Ectodermal cell (in vitro differentiated cells): ENCODE results near the gene OR51B4.
"Not testable (repeated sequence)": the region's sequence is repeated elsewhere in the genome, so short reads cannot be mapped to it uniquely, and the experiment has no call there.

ENCODE experiments used
- H3K27ac ChIP-seq: 2 replicates; pipeline ENCODE4 v1.7.0; 2013; ENCODE audit warnings: mild to moderate bottlenecking, low read depth, low read length; ENCODE audit not compliant: insufficient read depth, poor library complexity, severe bottlenecking
- H3K27me3 ChIP-seq: 2 replicates; pipeline ENCODE4 v1.7.0; 2013; ENCODE audit warnings: mild to moderate bottlenecking, low read length; ENCODE audit not compliant: insufficient read depth, control insufficient read depth, poor library complexity, severe bottlenecking
- H3K36me3 ChIP-seq: one replicate; pipeline ENCODE4 v1.7.0; 2013; ENCODE audit warnings: low read length; ENCODE audit not compliant: control insufficient read depth, insufficient read depth
- H3K4me1 ChIP-seq: one replicate; pipeline ENCODE4 v1.7.0; 2013; ENCODE audit warnings: low read length; ENCODE audit not compliant: control insufficient read depth, insufficient read depth
- H3K4me3 ChIP-seq: 2 replicates; pipeline ENCODE4 v1.7.0; 2013; ENCODE audit warnings: low read depth, low read length, control low read depth; ENCODE audit not compliant: insufficient read depth
- H3K9me3 ChIP-seq: 2 replicates; pipeline ENCODE4 v1.7.0; 2013; ENCODE audit warnings: mild to moderate bottlenecking, low read length, moderate library complexity; ENCODE audit not compliant: control insufficient read depth
- whole genome bisulfite sequencing, 2 experiments: methylation state at CpG; one replicate each; pipeline ENCODE4 v1.1.7; 2013; ENCODE audit warnings: missing lambda C conversion rate in 2 of 2; 5-methylcytosine and 5-hydroxymethylcytosine counted together

The OR51B4 gene

GRCh38 chr11:5294342-5294995, 7.3 kb downstream of the OR51B4 start:
- not testable (repeated sequence) for H3K4me3 ChIP-seq, H3K4me1 ChIP-seq, H3K36me3 ChIP-seq, H3K27me3 ChIP-seq, H3K27ac ChIP-seq, H3K9me3 ChIP-seq
- WGBS, 2 experiments: 95 to 96% methylated on average over 41 of the region's 41 CpGs

- no peaks in the 10 kb centered on the region for H3K36me3 ChIP-seq
- no peaks in the 10 kb centered on the region for H3K9me3 ChIP-seq
- H3K27ac ChIP-seq: no peak overlapping the region
- WGBS, 2 experiments: 93 to 96% methylated on average over 8 of the region's 8 CpGs
- no peaks in the 10 kb centered on the region for H3K4me1 ChIP-seq
- no peaks in the 10 kb centered on the region for H3K27me3 ChIP-seq
- H3K4me3 ChIP-seq: no peak overlapping the region
Measured at GRCh38 chr11:5293028-5293427, 8.7 kb downstream of the OR51B4 start.

- WGBS, 2 experiments: 100% methylated on average over 1 of the region's 1 CpG; no CpG with 5 or more reads in 1 of the 2 experiments
- H3K4me1 ChIP-seq: no peaks in the 10 kb centered on the region
Measured at GRCh38 chr11:5291207-5291838, 10.4 kb downstream of the OR51B4 start.

GRCh38 chr11:5290106-5290505, 11.6 kb downstream of the OR51B4 start:
- Histone ChIP-seq H3K27ac (no peak overlapping the region), H3K4me1 (no peaks in the 10 kb centered on the region), H3K36me3 (no peaks in the 10 kb centered on the region), H3K27me3 (no peaks in the 10 kb centered on the region), H3K4me3 (no peak overlapping the region), H3K9me3 (no peaks in the 10 kb centered on the region)
- WGBS, 2 experiments: 100% methylated on average over 1 of the region's 1 CpG; no CpG with 5 or more reads in 1 of the 2 experiments

More at GRCh38 chr11:5291207-5291838, 10.4 kb downstream of the OR51B4 start:
- Histone ChIP-seq H3K36me3 (no peaks in the 10 kb centered on the region), H3K27ac (no peak overlapping the region), H3K4me3 (no peak overlapping the region), H3K9me3 (no peaks in the 10 kb centered on the region), H3K27me3 (no peaks in the 10 kb centered on the region)

- no peaks in the 10 kb centered on the region for H3K36me3 ChIP-seq
- H3K27ac ChIP-seq: no peak overlapping the region
Measured at GRCh38 chr11:5289696-5290095, 12.1 kb downstream of the OR51B4 start.

GRCh38 chr11:5288906-5289550, 12.7 kb downstream of the OR51B4 start:
- Histone ChIP-seq H3K27me3 (no peaks in the 10 kb centered on the region), H3K36me3 (no peaks in the 10 kb centered on the region), H3K4me1 (no peaks in the 10 kb centered on the region), H3K27ac (no peak overlapping the region), H3K9me3 (no peaks in the 10 kb centered on the region), H3K4me3 (no peak overlapping the region)
- 94 to 95% methylated on average over 6 of the region's 6 CpGs for WGBS, 2 experiments

More at GRCh38 chr11:5289696-5290095, 12.1 kb downstream of the OR51B4 start:
- Histone ChIP-seq H3K9me3 (no peaks in the 10 kb centered on the region), H3K27me3 (no peaks in the 10 kb centered on the region), H3K4me1 (no peaks in the 10 kb centered on the region), H3K4me3 (no peak overlapping the region)

- 86 to 88% methylated on average over 6 to 7 of the region's 7 CpGs for WGBS, 2 experiments
- Histone ChIP-seq H3K4me1 (no peaks in the 10 kb centered on the region), H3K36me3 (no peaks in the 10 kb centered on the region), H3K9me3 (no peaks in the 10 kb centered on the region), H3K27me3 (no peaks in the 10 kb centered on the region), H3K27ac (no peak overlapping the region), H3K4me3 (no peak overlapping the region)
Measured at GRCh38 chr11:5288108-5288905, 13.4 kb downstream of the OR51B4 start.

- Histone ChIP-seq H3K4me1 (no peaks in the 10 kb centered on the region), H3K27me3 (no peaks in the 10 kb centered on the region), H3K36me3 (no peaks in the 10 kb centered on the region), H3K4me3 (no peak overlapping the region), H3K9me3 (no peaks in the 10 kb centered on the region), H3K27ac (no peak overlapping the region)
- WGBS, 2 experiments: 89 to 92% methylated on average over 3 of the region's 3 CpGs
Measured at GRCh38 chr11:5286901-5287300, 14.8 kb downstream of the OR51B4 start.

GRCh38 chr11:5286351-5286750, 15.4 kb downstream of the OR51B4 start:
- H3K27me3 ChIP-seq: no peaks in the 10 kb centered on the region
- H3K9me3 ChIP-seq: no peaks in the 10 kb centered on the region
- no peak overlapping the region for H3K27ac ChIP-seq
- H3K36me3 ChIP-seq: no peaks in the 10 kb centered on the region
- no peaks in the 10 kb centered on the region for H3K4me1 ChIP-seq
- H3K4me3 ChIP-seq: no peak overlapping the region
- WGBS, 2 experiments: 90 to 95% methylated on average over 1 of the region's 1 CpG
